HL-60/S4 treated with phorbol 12-myristate 13-acetate at 8.2 ng/mL for 4 days and 3 days (cell line): Measurements from ENCODE around the gene FCER2.
"Not testable (repeated sequence)": the region's sequence is repeated elsewhere in the genome, so short reads cannot be mapped to it uniquely, and the experiment has no call there.

Experiments used
- in situ Hi-C: fragments of 300-500 bp; cut with MboI; formaldehyde crosslinking; loops from 2 replicates; pipeline ENCODE4 v1.15.0; 2022; ENCODE audit warnings: low sequenced_read_pairs

Gene FCER2

GRCh38 chr19:7654401-7654800, 47.5 kb downstream of the FCER2 start:
- in situ Hi-C loops = no loop called here

- in situ Hi-C loops = no loop called here
These were observed 49.8 kb downstream of the FCER2 start for GRCh38 chr19:7652061-7652641.

GRCh38 chr19:7650148-7650547, 51.8 kb downstream of the FCER2 start:
- in situ Hi-C loops = no loop called here

GRCh38 chr19:7648265-7649014, 53.5 kb downstream of the FCER2 start:
- in situ Hi-C loops = no loop called here

- in situ Hi-C loops = no loop called here
These were observed 54.8 kb downstream of the FCER2 start for GRCh38 chr19:7647156-7647555.

- in situ Hi-C loops = no loop called here
These were observed 55.6 kb downstream of the FCER2 start for GRCh38 chr19:7646426-7646700.

- in situ Hi-C loops = no loop called here
These were observed 56.1 kb downstream of the FCER2 start for GRCh38 chr19:7645656-7646425.

- in situ Hi-C loops = no loop called here
These were observed 56.8 kb downstream of the FCER2 start for GRCh38 chr19:7645163-7645562.

GRCh38 chr19:7644550-7644877, 57.4 kb downstream of the FCER2 start:
- in situ Hi-C loops = no loop called here

- in situ Hi-C loops = not testable (repeated sequence)
These were observed 58.0 kb downstream of the FCER2 start for GRCh38 chr19:7643629-7644549.

GRCh38 chr19:7643031-7643415, 58.9 kb downstream of the FCER2 start:
- in situ Hi-C loops = no loop called here

- in situ Hi-C loops = no loop called here
These were observed 59.5 kb downstream of the FCER2 start for GRCh38 chr19:7642295-7643030.

GRCh38 chr19:7641290-7642276, 60.3 kb downstream of the FCER2 start:
- in situ Hi-C loops = no loop called here

GRCh38 chr19:7640803-7641202, 61.1 kb downstream of the FCER2 start:
- in situ Hi-C loops = no loop called here

GRCh38 chr19:7639863-7640348, 62.0 kb downstream of the FCER2 start:
- in situ Hi-C loops = no loop called here

- in situ Hi-C loops = no loop called here
These were observed 63.0 kb downstream of the FCER2 start for GRCh38 chr19:7638802-7639465.
